ENCODE results near the gene P3H2.

P3H2 gene

DNA sequence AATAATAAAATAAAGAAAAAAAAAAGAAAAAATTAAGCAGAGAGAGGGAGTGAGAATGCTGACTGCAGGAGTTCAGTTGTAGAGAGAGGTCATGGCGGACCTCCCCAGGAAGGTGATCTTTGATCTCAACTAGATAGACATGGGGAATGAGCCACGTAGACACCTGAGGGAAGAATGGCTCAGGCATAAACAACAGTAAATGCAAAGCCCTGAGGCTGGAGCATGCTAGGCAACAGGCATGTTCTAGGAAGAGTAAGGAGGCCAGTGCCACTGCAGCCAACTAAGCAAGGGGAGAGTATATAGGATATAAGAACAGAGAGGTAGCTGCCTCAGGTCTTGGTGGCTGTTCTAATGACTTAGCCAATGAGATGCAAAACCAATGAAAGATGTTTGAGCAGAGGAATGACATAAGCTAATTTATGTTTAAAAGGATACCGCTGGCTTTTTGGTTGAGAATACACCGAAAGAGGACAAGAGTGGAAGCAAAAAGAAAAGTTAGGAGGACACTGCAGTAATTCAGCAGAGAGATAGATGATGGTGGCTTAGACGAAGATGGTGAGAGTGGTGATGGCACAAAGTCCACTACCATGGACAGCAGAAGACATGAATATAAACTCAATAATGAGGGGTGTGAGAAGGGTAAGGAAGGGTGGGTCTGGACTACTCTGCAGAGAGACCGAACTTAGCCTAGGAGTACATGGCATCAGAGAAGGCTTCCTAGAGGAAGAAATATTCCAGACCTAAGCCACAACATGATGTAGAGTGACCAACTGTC is 174.6 kb downstream of the P3H2 start:
- ATAC-seq (no peak), DNase-seq (no peak)

DNA sequence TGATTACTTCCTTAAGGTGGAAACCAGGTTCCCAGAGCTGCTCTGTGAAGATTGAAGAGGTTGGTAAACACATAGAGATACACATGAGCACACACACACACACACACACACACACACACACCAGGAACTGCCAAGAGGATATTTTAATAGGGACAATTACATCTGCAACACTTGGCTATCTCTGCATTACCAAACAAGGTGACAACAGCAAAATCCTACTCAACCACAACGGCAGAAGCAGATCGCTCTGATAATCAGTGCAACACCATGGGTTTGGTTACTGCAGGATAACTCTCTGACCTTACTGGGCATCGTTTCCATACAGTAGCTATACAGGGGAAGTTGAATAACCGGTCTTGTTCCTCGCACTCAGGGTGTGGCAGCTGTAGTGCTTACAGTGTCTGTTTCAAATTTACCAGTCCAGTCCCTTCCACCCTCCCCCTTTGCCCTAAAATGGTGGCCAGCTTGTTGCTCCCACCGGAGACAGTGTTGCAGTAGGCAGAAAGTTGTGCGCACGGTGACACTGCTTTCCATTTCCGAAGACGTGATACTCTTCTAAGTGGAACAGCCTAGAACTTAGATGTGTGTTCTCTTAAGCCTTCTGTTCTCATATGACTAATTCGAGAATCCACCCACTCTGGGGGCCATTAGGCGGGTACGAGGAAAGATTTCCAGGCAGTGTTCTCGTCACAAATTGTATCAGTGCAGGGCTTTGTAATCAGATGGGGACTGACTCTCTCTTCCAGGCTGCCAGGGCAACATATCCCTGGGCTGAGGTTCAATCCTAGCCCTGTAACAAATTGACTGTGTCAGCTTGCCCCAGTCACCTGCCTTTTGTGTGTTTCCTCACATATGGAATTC is 176.2 kb downstream of the P3H2 start:
- ATAC-seq (no peak), DNase-seq (no peak)

DNA sequence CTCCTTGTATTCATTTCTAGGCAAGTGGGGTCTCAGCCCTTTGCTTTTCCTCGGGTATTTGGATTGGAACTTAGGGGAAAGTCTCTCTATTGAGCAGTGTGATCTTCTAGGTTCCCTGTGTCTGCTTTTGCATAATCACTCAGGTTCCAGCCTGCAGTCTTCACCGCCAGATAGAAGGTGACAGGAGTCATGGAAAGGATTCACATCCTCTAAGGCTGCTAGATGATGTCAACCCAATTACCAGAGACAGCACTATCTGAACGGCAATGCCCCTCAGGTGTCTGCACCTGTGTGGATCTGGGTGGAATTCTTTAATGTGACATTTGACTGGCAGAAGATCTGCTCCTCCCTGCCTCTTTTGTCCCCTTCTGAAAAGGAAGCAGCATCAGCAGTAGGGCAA is 177.7 kb downstream of the P3H2 start:
- ATAC-seq, result no peak
- no peak for DNase-seq

- ATAC-seq, result peak; percentile 51
Measured at GRCh38 chr3:189941679-189942078, 179.0 kb downstream of the P3H2 start.

DNA sequence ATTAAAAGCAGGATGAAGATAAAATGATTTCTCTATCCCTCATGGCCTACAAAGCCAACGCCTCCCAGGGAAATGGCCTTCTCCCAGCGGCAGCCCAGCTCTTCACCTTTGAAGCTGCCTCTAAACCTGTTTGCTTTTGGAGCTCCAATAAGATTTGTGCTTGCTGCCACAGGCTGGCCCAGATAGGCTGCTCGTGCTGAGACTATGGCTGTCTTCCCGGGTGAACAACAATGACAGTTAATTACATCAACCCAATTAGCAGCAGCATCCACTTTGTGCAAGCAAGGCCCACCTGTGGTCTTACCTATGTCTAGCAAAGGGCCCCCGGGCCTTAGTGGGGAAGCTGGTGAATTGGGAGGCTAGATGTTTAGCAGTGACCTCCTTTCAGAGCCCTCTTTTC is 179.6 kb downstream of the P3H2 start:
- DNase-seq, result no peak
- ATAC-seq, result no peak

More at GRCh38 chr3:189941679-189942078, 179.0 kb downstream of the P3H2 start:
- DNase-seq, result peak; percentile 45

GRCh38 chr3:189937302-189938127 is 183.2 kb downstream of the P3H2 start:
- ATAC-seq (no peak), DNase-seq (no peak)

GRCh38 chr3:189936201-189936945 is 184.3 kb downstream of the P3H2 start:
- no peak for ATAC-seq
- no peak for DNase-seq

DNA sequence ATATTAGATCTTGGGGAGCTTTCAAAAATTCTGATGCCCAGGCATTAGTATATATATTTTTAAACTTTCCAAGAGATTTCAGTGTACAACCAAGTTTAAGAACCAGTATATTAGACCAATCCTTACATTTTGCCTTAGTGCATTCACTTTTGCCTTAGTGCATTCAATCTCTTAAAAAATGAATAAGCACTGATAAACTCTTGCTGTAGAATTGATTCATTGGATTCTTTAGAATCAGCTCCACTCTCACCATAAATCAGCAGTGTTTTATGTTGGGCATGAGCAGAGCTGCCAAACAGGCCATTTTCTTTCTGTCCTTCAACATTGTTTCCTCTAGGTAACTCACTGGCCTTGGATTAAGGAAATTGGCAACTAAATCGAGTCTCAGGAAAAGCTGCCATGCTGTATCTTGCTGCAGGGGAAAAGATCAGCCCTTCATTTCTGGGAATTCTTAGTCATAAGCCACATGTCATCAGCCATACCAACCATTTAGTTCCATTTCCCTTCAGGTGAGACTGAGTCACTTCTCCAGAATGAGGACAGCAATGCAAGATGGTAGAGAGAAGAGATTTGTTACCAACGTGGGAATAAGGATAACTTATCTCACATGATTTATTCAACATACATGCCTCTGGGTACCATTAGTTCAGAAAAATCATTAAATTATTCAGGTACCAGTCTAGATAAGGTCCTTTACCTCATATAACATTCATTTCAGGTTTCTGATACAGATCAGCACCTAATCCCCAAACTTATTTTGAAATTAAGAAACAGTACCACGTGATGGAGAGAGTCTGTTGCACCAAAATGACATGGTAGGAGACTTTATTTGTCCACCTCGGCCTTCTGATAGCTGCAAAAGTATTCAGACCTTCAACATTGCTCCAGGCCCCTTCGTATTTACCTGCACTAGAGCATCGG is 192.5 kb downstream of the P3H2 start:
- ATAC-seq (peak; percentile 95), DNase-seq (no peak)

DNA sequence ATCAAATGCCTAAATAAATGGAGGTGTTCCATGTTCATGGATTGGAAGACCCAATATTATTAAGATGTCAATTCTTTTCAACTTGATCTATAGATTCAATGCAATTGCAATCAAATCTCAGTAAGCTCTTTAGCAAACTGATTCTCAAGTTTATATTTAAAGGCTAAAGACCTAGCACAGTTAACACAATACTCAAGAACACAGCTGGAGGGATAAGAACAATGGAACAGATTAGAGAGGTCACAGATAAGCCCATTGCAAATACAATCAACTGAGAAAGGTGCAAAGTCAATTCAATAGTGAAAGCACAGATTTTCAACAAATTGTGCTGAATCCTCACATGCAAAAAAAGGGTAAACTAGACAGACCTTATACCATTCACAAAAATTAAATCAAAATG is 198.9 kb downstream of the P3H2 start:
- ATAC-seq (no peak), DNase-seq (no peak)

- DNase-seq (no peak), ATAC-seq (peak; percentile 46)
Measured at GRCh38 chr3:189914799-189915198, 205.9 kb downstream of the P3H2 start.

- no peak for DNase-seq
- ATAC-seq, result no peak
Measured at GRCh38 chr3:189911001-189911400, 209.7 kb downstream of the P3H2 start.

GRCh38 chr3:189909573-189909972 is 211.1 kb downstream of the P3H2 start:
- DNase-seq, result no peak

GRCh38 chr3:189909139-189909538 is 211.6 kb downstream of the P3H2 start:
- DNase-seq (no peak), ATAC-seq (no peak)

More at GRCh38 chr3:189909573-189909972, 211.1 kb downstream of the P3H2 start:
- ATAC-seq, result no peak

GRCh38 chr3:189908646-189909045 is 212.1 kb downstream of the P3H2 start:
- ATAC-seq (no peak), DNase-seq (no peak)

GRCh38 chr3:189907803-189908202 is 212.9 kb downstream of the P3H2 start:
- DNase-seq, result no peak
- ATAC-seq, result no peak
